GM10847 (cell line): ENCODE measurements around the gene PTHLH.

Experiments
- POLR2A ChIP-seq: IDR thresholded peaks from 2 replicates; pipeline ENCODE4 v1.6.1; 2011; ENCODE audit not compliant: insufficient read length; ENCODE audit errors: extremely low read depth

The PTHLH gene

DNA sequence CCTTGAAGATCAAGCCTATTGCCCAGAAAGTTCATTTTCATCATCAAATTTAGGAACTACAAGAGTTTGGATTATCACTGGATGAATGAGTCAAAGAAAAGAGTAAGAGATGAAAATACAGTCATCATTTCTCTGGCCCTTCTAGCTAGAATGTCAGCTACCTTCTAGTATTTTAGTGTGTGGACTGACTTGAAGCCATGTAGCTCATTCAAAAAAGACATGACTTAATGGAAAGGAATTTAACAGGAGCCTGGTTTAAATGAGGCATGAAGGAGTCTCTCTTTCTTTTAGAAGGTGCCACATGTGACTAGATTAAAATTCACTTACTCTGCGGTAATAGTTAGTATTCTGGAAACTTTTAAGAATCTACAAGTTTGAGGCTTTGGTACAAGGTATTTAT, 7.1 kb downstream of the PTHLH start:
- no peak for TF ChIP-seq POLR2A

DNA sequence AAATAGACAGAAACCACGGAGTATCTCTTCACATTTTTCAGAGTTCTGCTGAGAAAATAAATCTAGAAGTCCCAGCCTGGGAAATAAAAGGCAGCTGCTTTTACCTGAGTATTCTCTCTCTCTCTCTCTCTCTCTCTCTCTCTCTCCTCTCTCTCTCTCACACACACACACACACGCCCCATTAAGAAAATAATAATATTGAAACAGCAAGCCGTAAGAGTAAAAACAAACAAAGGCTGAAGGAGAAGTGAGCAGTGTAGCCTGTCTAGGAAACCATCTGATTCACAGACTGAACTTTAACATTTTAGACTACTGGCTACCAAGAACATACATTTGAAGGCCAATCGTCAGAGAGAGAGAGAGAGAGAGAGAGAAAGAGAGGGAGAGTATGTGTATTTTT, 8.4 kb downstream of the PTHLH start:
- no peak for TF ChIP-seq POLR2A

DNA sequence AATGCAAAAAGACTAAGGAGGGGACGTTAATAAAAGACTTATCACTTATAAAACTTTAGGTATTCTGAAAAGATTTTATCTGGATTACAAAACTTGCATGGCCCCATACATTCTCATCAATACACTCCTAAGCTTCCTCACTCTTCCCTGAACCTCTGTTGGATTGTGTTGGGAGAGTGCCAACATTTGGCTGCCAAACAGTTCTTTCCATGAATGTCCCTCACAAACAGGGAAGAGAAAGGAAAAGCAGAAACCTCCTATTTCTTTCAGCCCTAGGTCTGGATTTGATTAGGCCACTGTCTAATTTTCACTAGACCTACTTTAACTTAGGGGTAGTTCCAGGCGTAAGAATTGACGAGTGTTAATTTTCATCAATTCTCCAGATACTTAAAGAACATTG, 11.7 kb downstream of the PTHLH start:
- TF ChIP-seq POLR2A: no peak

DNA sequence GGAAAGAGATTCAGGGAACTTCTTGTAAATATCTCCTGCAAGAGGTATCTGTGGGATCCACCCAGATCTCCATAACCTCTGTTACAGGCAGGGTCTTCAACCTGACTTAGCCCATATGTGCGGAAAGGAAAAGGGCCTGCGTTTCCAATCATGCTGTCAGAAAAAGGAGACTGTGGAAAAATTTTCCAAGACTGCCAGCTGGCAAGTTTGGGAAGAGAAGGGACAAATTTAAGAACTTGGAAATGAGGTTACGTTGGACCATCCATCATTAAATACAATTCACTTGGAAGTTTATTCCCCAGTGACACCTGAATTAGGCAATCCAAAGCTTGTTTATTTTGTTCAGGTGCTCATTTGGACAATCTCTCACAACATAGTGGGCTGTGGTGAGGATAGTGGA, 13.9 kb downstream of the PTHLH start:
- no peak for TF ChIP-seq POLR2A

DNA sequence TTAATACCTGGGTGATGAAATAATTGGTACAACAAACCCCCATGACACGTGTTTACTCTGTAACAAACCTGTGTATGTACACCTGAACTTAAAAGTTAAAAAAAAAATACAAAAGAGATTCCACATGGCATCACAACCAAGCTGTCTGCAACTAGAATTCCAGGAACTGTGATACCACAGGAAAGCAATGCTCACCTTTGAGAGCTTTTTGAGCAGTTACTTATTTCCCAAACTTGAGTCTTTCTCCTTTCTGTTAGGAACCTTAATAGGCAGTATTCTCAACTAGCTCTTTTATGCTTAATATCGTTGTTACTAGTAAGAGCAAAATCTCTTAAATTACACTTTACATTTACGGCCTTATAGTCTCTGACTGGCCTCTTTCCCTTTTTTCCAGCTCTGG, 15.2 kb downstream of the PTHLH start:
- TF ChIP-seq POLR2A: no peak

DNA sequence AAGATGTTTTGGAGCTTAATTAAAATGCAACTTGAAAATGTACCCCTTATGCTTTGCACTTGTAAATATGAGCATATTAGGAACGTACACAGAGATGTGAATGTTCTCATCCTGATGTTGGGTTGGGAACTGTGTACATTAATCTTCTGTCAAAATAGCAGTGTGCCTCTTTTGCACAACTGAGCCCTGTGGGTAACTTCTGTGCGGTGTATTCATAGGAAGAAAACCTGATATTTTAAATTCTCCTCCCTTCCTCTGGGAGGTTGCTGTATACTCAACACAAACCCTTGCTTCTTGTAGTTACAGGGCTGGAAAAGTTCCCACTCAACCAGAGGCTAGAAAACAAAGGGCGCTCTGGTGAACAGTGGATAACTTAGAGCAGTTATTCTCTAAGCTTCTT, 18.7 kb downstream of the PTHLH start:
- no peak for TF ChIP-seq POLR2A

DNA sequence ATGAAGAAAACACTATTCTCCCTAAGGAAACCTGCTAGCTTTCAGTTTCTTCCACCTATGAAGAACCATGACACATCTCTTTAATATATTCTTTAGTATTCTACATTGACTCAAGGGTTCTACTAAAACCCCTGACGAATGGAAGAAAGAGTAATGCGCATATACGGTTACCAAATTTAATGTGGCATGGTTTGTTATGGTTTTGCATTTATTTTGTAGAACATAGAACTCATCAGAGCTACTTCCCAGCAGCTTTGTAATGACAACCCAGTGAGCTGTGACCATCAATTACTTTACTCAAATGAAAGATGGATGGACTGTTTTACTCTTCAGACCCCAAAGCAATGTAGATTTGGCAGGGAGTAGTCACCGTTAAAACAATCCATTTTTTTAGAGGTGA, 19.2 kb downstream of the PTHLH start:
- no peak for TF ChIP-seq POLR2A

DNA sequence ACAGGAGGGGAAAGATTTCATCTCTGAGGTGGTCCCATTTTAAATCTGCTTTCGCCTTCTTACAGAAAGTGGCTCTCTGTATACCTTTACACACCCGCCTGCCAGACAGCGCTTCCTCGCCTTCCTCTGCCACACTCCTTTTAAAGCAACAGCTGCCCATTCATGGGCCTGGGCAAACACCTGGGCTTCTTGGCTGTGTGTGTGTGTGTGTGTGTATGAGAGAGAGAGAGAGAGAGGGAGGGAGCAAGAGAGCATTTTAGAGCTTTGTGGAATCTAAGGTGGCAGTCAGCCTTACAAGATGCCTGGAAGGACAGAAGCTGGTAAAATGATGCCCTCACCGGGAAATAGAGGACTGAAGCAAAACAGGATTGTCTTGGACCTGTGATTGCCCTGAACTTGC, 20.0 kb downstream of the PTHLH start:
- no peak for TF ChIP-seq POLR2A

DNA sequence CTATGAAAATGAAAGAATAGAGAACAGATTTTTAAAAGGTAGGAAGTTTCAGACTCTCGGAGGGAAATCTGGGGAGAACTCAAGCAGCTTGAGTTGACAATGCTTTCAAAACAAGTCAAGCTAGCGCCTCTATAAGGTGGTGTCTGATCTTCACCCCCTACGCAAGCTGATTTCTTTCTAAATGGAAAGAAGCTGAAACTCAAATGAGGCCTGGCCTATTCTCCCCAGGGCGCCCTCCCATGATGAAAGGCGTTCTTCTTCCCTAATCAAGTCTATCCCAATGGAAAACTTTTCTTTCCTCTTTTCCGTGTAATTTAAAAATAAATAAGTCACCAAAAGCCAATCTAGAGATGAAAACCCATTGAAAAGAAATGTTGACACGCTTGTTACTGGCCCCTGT, 20.6 kb downstream of the PTHLH start:
- TF ChIP-seq POLR2A: no peak

DNA sequence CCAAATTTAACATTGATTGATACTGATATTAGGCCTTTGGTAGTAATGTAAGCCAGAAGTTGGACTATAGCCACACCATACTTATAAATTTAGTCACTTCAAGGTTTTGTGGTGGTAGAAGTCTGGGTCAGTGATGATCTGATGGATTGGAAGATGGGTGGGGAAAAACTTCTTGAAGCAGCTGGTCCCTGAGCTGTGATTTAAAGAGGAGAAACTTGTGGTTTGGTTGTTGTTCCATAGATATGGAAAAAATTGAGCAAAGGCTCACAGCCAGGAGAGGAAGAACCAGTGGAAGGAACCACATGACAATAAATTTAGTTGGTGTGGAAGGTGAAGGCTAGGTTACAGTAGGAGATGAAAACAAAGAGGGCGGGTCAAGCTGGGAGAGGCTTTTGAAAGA, 26.1 kb downstream of the PTHLH start:
- TF ChIP-seq POLR2A: no peak

DNA sequence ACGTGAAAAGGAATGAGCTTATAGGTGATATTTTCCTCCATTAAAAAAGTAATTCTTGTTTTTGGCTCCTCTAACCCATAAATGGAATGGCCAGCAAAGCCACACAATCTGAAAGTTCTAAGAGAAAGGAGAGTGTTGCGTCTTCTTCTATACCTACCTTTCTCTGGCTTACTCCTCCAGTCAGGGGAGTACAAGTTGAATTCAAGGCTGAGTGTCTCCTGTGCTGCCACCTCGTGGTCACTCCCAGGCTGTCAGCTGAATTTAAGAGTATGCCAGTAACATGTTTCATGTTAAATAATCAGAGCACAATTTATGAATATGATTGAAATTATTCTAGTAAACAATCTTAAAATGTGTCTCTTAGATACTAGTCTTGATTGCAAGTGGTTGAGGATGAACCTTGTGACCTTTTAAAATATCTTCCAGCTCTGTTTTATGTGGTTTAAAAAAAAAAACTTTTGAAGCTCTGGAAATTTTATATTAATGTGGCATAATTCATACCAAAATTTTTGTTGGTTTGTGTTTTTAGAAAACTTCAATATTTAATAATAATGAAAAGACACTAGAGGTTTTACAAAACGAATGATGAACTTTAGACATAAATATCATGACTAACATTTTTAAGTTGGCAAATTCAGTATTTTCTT, 31.7 kb downstream of the PTHLH start:
- no peak for TF ChIP-seq POLR2A

DNA sequence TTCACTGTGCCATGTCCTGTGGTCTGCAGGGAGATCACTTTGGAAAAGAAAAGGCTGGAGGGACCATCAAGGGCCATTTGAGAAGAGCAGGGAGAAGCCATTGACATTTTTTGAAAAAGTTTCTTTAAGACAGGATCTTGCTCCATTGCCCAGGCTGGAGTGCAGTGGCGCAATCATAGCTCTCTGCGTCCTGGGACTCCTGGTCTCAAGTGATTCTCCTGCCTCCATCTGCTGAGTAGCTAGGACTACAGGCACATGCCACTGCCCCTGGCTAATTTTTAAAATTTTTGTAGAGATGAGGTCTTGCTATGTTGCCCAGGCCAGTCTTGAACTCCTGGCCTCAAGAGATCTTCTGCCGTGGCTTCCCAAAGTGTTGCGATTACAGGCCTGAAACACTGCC, 32.3 kb downstream of the PTHLH start:
- TF ChIP-seq POLR2A: no peak

DNA sequence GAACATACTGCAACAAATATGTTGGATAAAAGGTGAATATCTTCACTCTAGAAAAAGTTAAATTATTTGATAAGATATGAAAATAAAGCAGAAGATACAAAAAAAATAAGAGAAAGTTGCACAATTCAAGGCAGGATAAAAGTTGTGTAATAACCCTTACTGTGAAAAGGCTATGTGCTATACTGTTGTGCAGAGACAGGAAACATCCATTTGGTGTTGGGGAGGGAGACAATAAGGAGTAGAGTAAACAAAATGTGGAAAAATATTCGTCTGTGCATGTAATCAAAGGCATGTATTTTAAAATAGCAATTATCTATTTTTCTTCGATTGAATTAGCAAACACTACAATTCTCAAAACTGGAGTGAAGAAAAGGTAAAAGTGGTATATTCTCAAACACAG, 34.8 kb downstream of the PTHLH start:
- TF ChIP-seq POLR2A: no peak

DNA sequence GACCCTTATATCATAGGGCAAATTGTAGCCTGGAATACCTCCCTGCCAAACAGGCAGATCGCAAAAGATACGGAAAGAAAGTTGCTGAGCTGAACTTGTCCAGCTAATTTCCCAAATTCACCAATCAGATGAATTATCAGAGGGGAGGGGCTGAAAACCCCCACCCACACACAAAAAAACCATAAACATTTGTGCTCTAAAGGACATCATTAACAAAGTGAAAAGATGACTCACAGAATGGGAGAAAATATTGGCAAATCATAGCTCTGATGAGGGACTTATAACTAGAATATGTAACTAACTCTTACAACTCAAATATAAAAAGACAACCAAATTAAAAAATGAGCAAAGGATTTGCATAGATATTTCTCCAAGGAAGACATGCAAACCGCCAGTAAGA, 36.3 kb downstream of the PTHLH start:
- TF ChIP-seq POLR2A: no peak

DNA sequence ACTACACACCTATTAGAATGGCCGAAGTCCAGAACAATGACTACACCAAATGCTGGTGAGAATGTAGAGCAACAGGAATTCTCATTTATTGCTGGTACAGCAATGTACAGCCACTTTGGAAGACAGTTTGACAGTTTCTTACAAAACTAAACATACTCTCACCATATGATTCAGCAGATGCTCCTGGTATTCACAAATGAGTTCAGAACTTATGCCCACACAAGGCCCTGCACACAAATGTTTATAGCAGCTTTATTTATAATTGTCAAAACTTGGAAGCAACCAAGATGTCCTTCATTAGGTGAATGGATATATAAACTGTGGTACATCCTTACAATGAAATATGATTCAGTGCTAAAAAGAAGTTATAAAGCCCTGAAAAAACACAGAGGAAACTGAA, 38.3 kb downstream of the PTHLH start:
- no peak for TF ChIP-seq POLR2A

DNA sequence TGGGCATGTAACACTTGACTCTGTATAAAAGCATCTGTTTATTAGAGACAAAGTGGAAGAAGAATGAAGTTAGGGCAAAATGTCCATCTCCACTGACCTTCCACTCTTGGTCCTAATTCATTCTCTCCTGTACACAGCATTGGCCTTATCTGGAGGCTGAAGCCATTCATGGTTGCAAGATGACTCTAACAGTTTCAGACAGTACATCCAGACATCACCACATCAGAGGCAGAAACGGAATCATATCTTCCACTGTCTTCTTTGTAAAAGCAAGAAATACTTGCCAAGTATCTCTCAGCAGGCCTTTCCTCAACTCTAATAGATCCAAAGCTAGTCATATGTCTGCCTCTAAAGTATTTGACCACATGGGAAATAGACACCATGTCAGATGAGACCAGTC, 41.1 kb downstream of the PTHLH start:
- TF ChIP-seq POLR2A: no peak

DNA sequence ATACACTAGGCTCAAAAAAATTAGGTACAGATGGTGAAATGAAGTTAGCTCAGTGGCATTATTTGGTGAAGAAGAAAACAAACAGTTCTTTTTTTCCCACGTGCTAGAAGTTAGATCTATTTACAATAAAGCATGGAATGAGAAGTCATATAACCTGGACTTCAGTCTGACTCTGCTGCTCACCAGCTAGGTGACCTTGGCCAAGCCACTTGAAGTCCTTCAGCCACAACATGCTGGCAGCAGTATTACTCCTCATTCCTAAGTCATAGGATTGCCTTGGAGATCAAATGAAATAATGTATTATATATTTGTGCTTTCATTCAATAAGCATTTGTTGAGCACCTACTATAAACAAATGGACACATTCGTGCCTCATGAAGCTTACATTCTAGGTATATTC, 45.2 kb downstream of the PTHLH start:
- TF ChIP-seq POLR2A: no peak
